Measurements from ENCODE around the gene DAPL1. TPM values are rescaled to one million over a fixed set of nuclear protein-coding genes. Genes with fewer than 3 reads are reported as not detected.

DAPL1 gene
- total and polyA plus RNA-seq, 2 experiments from 2014 or later, result not detected

DNA sequence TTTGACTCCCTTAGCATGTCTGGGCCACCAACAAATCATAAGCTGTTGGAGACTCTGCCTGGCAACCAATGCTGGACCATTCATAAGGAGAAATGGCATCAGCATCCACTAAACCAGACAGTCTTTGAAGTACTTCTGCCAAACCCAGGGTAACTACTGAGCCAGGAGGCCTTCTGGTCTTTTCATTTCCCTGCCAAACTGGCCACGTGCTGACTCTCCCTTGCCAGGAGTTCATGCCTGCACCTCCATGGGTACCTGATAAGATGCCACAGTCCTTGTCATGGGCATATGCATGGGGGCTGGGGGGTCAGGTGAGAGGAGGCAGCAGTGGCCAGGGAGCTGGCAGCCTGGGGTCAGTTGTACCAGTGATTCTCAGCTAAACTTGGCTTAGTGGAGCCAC lies 34.2 kb upstream of the DAPL1 start:
- Histone ChIP-seq H3K4me3 (no peak overlapping the region), H3K4me1 (ENCODE audit: low read depth) (no peaks in the 10 kb centered on the region), H3K27ac (no peak overlapping the region), H3K9me3 (ENCODE audit: low read depth) (no peaks in the 10 kb centered on the region), H3K36me3 (no peaks in the 10 kb centered on the region), H3K27me3 (no peaks in the 10 kb centered on the region)
- TF ChIP-seq, protein P1, sequence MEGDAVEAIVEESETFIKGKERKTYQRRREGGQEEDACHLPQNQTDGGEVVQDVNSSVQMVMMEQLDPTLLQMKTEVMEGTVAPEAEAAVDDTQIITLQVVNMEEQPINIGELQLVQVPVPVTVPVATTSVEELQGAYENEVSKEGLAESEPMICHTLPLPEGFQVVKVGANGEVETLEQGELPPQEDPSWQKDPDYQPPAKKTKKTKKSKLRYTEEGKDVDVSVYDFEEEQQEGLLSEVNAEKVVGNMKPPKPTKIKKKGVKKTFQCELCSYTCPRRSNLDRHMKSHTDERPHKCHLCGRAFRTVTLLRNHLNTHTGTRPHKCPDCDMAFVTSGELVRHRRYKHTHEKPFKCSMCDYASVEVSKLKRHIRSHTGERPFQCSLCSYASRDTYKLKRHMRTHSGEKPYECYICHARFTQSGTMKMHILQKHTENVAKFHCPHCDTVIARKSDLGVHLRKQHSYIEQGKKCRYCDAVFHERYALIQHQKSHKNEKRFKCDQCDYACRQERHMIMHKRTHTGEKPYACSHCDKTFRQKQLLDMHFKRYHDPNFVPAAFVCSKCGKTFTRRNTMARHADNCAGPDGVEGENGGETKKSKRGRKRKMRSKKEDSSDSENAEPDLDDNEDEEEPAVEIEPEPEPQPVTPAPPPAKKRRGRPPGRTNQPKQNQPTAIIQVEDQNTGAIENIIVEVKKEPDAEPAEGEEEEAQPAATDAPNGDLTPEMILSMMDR (IDR thresholded peaks at IDR 0.05; ENCODE audit: low read depth, low read length), result no peak
- no peak for DNase-seq (ENCODE audit: low read depth in 1 of 2, low spot score in 1 of 2)

DNA sequence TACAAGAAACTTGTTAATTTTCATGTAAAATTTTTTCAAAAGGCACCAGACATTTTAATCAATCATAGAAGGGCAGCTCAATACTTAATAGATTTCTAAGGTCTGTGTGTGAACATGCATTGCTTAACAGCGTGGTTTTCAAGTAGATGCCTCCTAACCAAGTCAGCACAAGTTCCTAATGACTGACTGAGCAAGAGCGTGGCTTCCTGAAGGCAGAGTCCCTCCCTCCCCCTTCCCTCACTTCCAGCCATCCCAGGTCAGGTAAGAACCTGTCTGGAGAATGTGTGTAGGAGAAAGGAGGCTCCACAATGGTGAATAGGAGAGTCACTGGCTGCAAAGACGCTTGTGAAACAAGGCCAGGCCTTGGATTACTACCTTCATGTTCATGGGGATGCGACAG lies 33.5 kb upstream of the DAPL1 start:
- H3K9me3 ChIP-seq (ENCODE audit: low read depth), result no peaks in the 10 kb centered on the region
- no peak for DNase-seq (ENCODE audit: low read depth in 1 of 2, low spot score in 1 of 2)
- H3K4me1 ChIP-seq (ENCODE audit: low read depth), result no peaks in the 10 kb centered on the region
- H3K36me3 ChIP-seq, result no peaks in the 10 kb centered on the region
- H3K4me3 ChIP-seq, result no peak overlapping the region
- TF ChIP-seq, protein P1 (IDR thresholded peaks at IDR 0.05; ENCODE audit: low read depth, low read length), result no peak
- no peaks in the 10 kb centered on the region for H3K27me3 ChIP-seq
- no peak overlapping the region for H3K27ac ChIP-seq

DNA sequence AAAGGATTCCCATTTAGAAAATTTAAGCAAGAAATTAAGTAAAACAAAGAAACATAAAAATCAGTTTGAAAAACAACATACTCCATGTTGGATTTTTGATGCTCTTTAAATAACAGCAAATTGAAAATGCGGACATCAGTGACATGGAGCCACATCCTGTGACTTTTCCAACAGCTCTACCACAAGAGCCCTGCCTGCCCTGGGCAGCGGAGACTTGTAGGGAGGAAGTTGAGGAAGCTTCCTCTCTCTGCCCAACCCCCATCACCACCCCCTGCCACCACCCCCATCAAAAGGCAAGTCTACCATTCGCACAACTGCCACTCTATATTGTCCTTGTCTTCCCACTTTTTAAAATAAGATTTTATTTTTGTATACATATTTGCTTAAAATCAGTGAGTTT lies 32.8 kb upstream of the DAPL1 start:
- no peak for DNase-seq (ENCODE audit: low read depth in 1 of 2, low spot score in 1 of 2)
- Histone ChIP-seq H3K9me3 (ENCODE audit: low read depth) (no peaks in the 10 kb centered on the region), H3K36me3 (no peaks in the 10 kb centered on the region), H3K27ac (no peak overlapping the region), H3K4me1 (ENCODE audit: low read depth) (no peaks in the 10 kb centered on the region), H3K27me3 (no peaks in the 10 kb centered on the region), H3K4me3 (no peak overlapping the region)
- TF ChIP-seq, protein P1 (IDR thresholded peaks at IDR 0.05; ENCODE audit: low read depth, low read length), result no peak

DNA sequence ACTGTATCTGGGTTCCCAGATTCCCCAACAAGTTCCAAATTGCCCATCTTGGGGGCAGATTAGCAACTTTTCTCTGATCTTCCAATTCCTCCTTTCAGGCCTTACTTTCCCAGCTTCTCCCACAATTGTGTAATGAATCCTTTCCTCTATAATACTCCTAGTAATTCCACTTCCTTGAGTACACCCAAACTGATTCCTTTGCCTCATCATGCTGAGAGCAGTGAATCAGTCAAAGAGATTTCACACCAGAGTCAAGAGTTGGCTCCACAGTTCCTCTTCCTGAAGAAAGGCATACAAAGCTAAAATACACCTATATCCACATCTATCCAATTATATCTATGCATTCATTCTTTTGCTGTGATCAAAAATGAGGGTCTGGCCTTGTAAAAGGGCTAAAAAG lies 28.6 kb upstream of the DAPL1 start:
- no peaks in the 10 kb centered on the region for H3K36me3 ChIP-seq
- TF ChIP-seq, protein P1 (IDR thresholded peaks at IDR 0.05; ENCODE audit: low read depth, low read length), result no peak
- no peaks in the 10 kb centered on the region for H3K9me3 ChIP-seq (ENCODE audit: low read depth)
- no peak overlapping the region for H3K27ac ChIP-seq
- no peak overlapping the region for H3K4me3 ChIP-seq
- H3K4me1 ChIP-seq (ENCODE audit: low read depth), result no peaks in the 10 kb centered on the region
- no peak for DNase-seq (ENCODE audit: low read depth in 1 of 2, low spot score in 1 of 2)
- no peaks in the 10 kb centered on the region for H3K27me3 ChIP-seq

DNA sequence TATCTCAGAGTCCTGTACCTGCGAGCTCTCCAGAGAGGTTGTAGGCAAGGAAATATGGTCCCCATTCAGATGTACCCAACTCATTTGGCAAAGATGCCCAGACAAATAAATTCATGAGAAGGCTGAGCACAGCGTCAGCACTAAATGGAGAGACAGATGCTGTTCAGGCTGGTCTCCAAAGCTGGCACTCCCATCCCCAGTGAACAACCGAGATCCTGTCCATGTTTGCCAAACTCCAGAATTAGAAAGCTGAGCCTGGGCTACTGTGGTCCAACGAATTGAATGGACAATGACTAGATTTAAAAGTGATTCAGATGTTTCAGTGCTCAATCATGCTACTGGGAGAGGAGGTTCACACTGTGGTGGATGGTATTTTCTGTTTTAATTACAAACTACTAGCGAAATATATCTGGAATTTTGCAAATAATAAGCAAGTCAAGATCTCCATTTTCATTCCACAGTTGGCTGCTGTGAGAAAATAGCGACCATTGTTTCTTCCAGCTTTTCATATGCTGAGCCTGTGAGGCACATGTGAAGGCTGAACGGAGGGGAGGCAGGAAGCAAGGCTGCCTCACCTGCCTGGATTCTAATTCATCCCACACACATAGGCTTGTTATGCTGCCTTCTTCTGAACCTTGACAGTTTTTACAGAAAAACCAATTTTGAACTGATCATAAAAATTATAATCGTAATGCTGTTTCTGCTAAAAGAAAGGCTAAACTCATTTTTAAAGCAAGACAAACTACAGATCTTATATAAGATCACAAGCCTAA lies 22.6 kb upstream of the DAPL1 start:
- Histone ChIP-seq H3K4me1 (ENCODE audit: low read depth) (peaks cover 4% of the 10 kb centered on the region), H3K9me3 (ENCODE audit: low read depth) (no peaks in the 10 kb centered on the region), H3K4me3 (no peak overlapping the region), H3K27ac (no peak overlapping the region), H3K36me3 (no peaks in the 10 kb centered on the region), H3K27me3 (no peaks in the 10 kb centered on the region)
- DNase-seq (ENCODE audit: low read depth in 1 of 2, low spot score in 1 of 2), result no peak
- TF ChIP-seq, protein P1 (IDR thresholded peaks at IDR 0.05; ENCODE audit: low read depth, low read length), result no peak
